ENCODE results near the gene MUS81.

- TF ChIP-seq MAFK (IDR thresholded peaks at IDR 0.05; ENCODE audit: low read length) (no peak), SETDB1 (IDR thresholded peaks at IDR 0.05; ENCODE audit: low read length) (no peak), XRCC5 (IDR thresholded peaks at IDR 0.05; ENCODE audit: low read depth, low read length) (no peak), USF2 (CRISPR knock-in tag; IDR thresholded peaks at IDR 0.05) (no peak), BACH1 (tag; IDR thresholded peaks at IDR 0.05) (no peak), POLR2A (conservative IDR thresholded peaks at IDR 0.05) (no peak)
Measured at GRCh38 chr11:65862191-65862735, 2.0 kb downstream of the MUS81 start.
